Esophagus squamous epithelium (tissue), 5 donors: Measurements from ENCODE around the gene LIMS1. TPM values are rescaled to one million over a fixed set of nuclear protein-coding genes. Genes with fewer than 3 reads are reported as not detected.
A peak's percentile ranks its signal among the peaks of the same experiment; 100 is the strongest.
"Not testable (repeated sequence)": the region's sequence is repeated elsewhere in the genome, so short reads cannot be mapped to it uniquely, and the experiment has no call there.

Source experiments
- DNase-seq: peaks from one replicate; lab custom pipeline; 2025; lab: John Stamatoyannopoulos, UW
- H3K27ac ChIP-seq, 4 donors: fragments of 200-600 bp; sonication (generic); one replicate each; pipeline ENCODE4 v1.5.1; 2016 to 2019; ENCODE audit warnings: mild to moderate bottlenecking in 1 of 4
- H3K27me3 ChIP-seq, 4 donors: fragments of 200-600 bp; sonication (generic); 1 replicate in 3 of 4; 2 replicates in 1 of 4; pipeline versions ENCODE4 v1.5.1 to v1.6.0; 2017 to 2021; ENCODE audit warnings: antibody characterized with exemption in 1 of 4
- H3K36me3 ChIP-seq, 3 donors: fragments of 200-600 bp; sonication (generic); one replicate each; pipeline ENCODE4 v1.5.1; 2016 to 2019
- H3K4me1 ChIP-seq, 3 donors: fragments of 200-600 bp; sonication (generic); one replicate each; pipeline ENCODE4 v1.5.1; 2017 to 2019
- H3K4me3 ChIP-seq, 4 donors: fragments of 200-600 bp; sonication (generic); 1 replicate in 3 of 4; 2 replicates in 1 of 4; pipeline ENCODE4 v1.5.1; 2016 to 2019; ENCODE audit warnings: mild to moderate bottlenecking in 2 of 4, moderate library complexity in 1 of 4
- H3K9me3 ChIP-seq, 3 donors: fragments of 200-600 bp; sonication (generic); one replicate each; pipeline ENCODE4 v1.5.1; 2016 to 2019
- CTCF ChIP-seq, 6 experiments: fragments of 450-650 bp in 4 of 6; fragments of 200-600 bp in 2 of 6; sonication (generic) in 2 of 6; IDR thresholded peaks; one replicate each; pipeline ENCODE4 v1.5.1; 2016 to 2019; ENCODE audit warnings: antibody characterized with exemption in 6 of 6, mild to moderate bottlenecking in 4 of 6, moderate library complexity in 4 of 6
- POLR2A ChIP-seq, 4 donors: fragments of 450-650 bp; IDR thresholded peaks; one replicate each; pipeline ENCODE4 v1.6.1; 2017; ENCODE audit warnings: antibody characterized with exemption in 4 of 4, mild to moderate bottlenecking in 4 of 4, moderate library complexity in 3 of 4
- WGBS, 2 donors: methylation state at CpG; one replicate each; pipeline ENCODE4 v1.1.5; 2018; 5-methylcytosine and 5-hydroxymethylcytosine counted together
- intact Hi-C: fragments of 100-400 bp; cut with DNase I; formaldehyde crosslinking; loops from one replicate; pipeline ENCODE4 v1.15.0; 2022
- total RNA-seq, 4 donors: library from RNA; depleted of rRNA; stranded (reverse); fragments of >200 nt; gene quantifications; one replicate each; pipeline ENCODE4 v1.1.0, GENCODE V29; 2016
- donor health status: DM: yes; HTN: yes; CAD: no.

Gene LIMS1
- total RNA-seq, 4 donors from 2014 or later: 37.8 to 66.2 (median 54.0) TPM

GRCh38 chr2:108676522-108676921 is 142.3 kb downstream of the LIMS1 start:
- Histone ChIP-seq H3K36me3 (peaks cover 0 to 61% (median 4%) of the 10 kb centered on the region in 3 donors), H3K4me1 (peaks cover 0 to 20% (median 0%) of the 10 kb centered on the region in 3 donors)
- no CpG with 5 or more reads among the region's 1 CpG for WGBS, 2 donors
- H3K4me3 ChIP-seq, DNase-seq, H3K27me3 ChIP-seq, H3K9me3 ChIP-seq, intact Hi-C loops, H3K27ac ChIP-seq: not testable (repeated sequence)

- DNase-seq, H3K27ac ChIP-seq, H3K9me3 ChIP-seq, H3K27me3 ChIP-seq, H3K4me3 ChIP-seq, intact Hi-C loops: not testable (repeated sequence)
- Histone ChIP-seq H3K4me1 (peaks cover 0 to 20% (median 0%) of the 10 kb centered on the region in 3 donors), H3K36me3 (peaks cover 0 to 69% (median 4%) of the 10 kb centered on the region in 3 donors)
- WGBS, 2 donors: 68 to 75% methylated on average over 4 of the region's 4 CpGs
Observed at GRCh38 chr2:108677239-108677744, 143.0 kb downstream of the LIMS1 start.

- DNase-seq, H3K9me3 ChIP-seq, H3K4me3 ChIP-seq, intact Hi-C loops, H3K27me3 ChIP-seq: not testable (repeated sequence)
- peak overlapping the region in 2 of 4 donors; percentile 29 to 51 for H3K27ac ChIP-seq
- H3K36me3 ChIP-seq: peaks cover 0 to 74% (median 2%) of the 10 kb centered on the region in 3 donors
- WGBS, 2 donors: 10 to 15% methylated on average over 4 of the region's 4 CpGs
- peaks cover 0 to 20% (median 0%) of the 10 kb centered on the region in 3 donors for H3K4me1 ChIP-seq
Observed at GRCh38 chr2:108678198-108678651, 144.0 kb downstream of the LIMS1 start.

GRCh38 chr2:108680805-108681204 is 146.5 kb downstream of the LIMS1 start:
- H3K36me3 ChIP-seq: peaks cover 0 to 74% (median 0%) of the 10 kb centered on the region in 3 donors
- H3K27me3 ChIP-seq, DNase-seq, H3K27ac ChIP-seq, intact Hi-C loops, H3K9me3 ChIP-seq, H3K4me3 ChIP-seq: not testable (repeated sequence)
- 50% methylated on average over 2 of the region's 2 CpGs; no CpG with 5 or more reads in 1 of the 2 donors for WGBS, 2 donors
- H3K4me1 ChIP-seq: peaks cover 0 to 20% (median 0%) of the 10 kb centered on the region in 3 donors

GRCh38 chr2:108688818-108689756 is 154.8 kb downstream of the LIMS1 start:
- H3K27me3 ChIP-seq, H3K4me3 ChIP-seq, H3K4me1 ChIP-seq, DNase-seq, intact Hi-C loops, H3K27ac ChIP-seq, H3K9me3 ChIP-seq: not testable (repeated sequence)
- peaks cover 0 to 20% (median 0%) of the 10 kb centered on the region in 3 donors for H3K36me3 ChIP-seq
- 11 to 58% methylated on average over 1 to 7 of the region's 15 CpGs for WGBS, 2 donors

- peaks cover 0 to 13% (median 0%) of the 10 kb centered on the region in 3 donors for H3K36me3 ChIP-seq
- intact Hi-C loops, H3K4me1 ChIP-seq, DNase-seq, H3K27me3 ChIP-seq, H3K27ac ChIP-seq, H3K4me3 ChIP-seq, H3K9me3 ChIP-seq: not testable (repeated sequence)
- WGBS, 2 donors: no CpG with 5 or more reads among the region's 1 CpG
Observed at GRCh38 chr2:108690001-108690400, 155.7 kb downstream of the LIMS1 start.

GRCh38 chr2:108691447-108691846 is 157.2 kb downstream of the LIMS1 start:
- Histone ChIP-seq H3K27ac (no peak overlapping the region), H3K36me3 (no peaks in the 10 kb centered on the region), H3K4me1 (no peaks in the 10 kb centered on the region), H3K4me3 (no peak overlapping the region), H3K27me3 (no peaks in the 10 kb centered on the region), H3K9me3 (no peaks in the 10 kb centered on the region)
- 97 to 99% methylated on average over 7 of the region's 7 CpGs for WGBS, 2 donors
- TF ChIP-seq POLR2A (IDR thresholded peaks at IDR 0.05): no peak
- TF ChIP-seq CTCF (IDR thresholded peaks at IDR 0.05): no peak
- intact Hi-C loops: no loop called here
- no peak for DNase-seq

GRCh38 chr2:108701208-108701607 is 166.9 kb downstream of the LIMS1 start:
- 63 to 83% methylated on average over 3 of the region's 3 CpGs for WGBS, 2 donors
- H3K27me3 ChIP-seq: no peaks in the 10 kb centered on the region
- no peaks in the 10 kb centered on the region for H3K36me3 ChIP-seq
- DNase-seq: no peak
- H3K27ac ChIP-seq: no peak overlapping the region
- no peaks in the 10 kb centered on the region for H3K9me3 ChIP-seq
- TF ChIP-seq CTCF (IDR thresholded peaks at IDR 0.05) (no peak), POLR2A (IDR thresholded peaks at IDR 0.05) (no peak)
- intact Hi-C loops: no loop called here
- H3K4me3 ChIP-seq: no peak overlapping the region
- H3K4me1 ChIP-seq: no peaks in the 10 kb centered on the region
